NCI-H82 treated with DMSO at 0.1 percent for 48 hours (cell line): ENCODE data around the gene PLCB4.

ENCODE experiments used
- DNase-seq: peaks from one replicate; lab custom pipeline; 2025; ENCODE audit not compliant: unreplicated experiment; lab: John Stamatoyannopoulos, UW

The PLCB4 gene

DNA sequence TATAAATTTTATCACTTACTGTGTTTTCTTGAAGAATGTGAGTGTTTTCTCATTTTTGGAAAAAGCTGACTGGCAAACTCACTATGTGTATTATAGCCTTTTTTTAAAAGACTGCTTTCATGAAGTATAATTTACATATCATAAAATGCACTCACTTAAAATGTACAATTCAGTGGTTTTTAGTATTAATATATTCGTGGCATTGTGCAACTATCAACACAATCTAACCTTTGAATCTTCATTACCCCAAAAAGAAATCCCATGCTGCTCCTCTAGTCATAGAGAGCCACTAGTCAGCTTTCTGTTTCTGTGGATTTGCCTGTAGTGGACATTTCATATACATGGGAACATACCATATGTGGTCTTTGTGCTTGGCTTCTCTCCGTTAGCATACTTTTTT lies 143.8 kb downstream of the PLCB4 start:
- no peak for DNase-seq

DNA sequence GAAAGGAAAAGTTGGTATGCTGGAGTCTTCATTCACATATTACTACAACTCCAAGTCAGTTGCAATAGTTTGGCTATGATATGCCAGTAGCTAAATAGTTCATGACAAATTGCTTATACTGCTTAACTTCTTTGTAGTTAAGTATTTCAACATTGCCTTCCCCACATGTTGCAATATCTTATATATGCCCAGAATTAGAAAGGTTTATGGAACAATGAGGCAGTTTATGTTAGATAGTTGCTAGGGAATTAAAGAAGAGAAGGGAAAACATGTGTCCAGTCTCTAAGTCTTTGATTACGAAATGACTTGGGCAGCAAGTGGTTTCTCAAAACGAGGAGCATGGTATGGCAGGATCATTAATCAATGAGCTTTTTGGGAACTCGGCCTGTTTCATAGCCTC lies 145.8 kb downstream of the PLCB4 start:
- DNase-seq, result no peak

DNA sequence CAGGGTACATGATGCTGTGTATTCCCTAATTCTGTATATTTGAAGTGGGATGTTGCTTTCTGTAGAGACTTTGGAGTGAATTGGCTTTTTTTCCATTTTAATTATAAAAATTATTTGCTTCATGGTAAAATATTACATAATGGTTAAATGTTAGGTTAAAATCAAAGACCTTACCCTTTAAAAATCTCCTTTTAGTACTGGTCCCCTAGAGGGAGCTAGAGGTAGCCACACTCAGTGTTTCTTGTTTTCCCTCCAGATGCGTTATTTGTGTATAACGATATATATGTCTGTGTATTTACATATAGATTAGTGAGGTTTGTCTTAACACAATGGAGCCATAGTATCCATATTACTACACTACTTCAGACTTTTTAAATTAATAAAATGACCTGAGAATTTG lies 146.7 kb downstream of the PLCB4 start:
- DNase-seq, result no peak

DNA sequence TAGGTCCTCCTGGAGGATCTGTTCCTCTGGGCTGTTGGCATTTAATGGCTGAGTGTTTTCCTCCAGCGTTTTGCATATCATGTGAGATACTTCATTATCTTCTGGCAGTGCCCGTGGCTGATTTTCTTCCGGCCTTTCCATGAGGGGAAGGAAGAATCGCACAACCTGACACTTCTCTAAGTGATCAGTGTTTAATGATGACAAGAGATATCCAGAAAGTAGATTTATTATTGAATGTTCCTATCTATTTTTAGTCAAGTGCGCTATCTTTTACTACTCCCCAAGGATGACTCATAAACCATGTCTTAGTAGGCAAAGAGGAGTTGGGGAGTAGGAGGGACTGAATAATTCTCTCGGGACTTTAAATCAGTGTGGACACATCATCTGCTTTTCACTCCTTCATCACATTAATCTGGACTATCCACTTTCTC lies 149.7 kb downstream of the PLCB4 start:
- DNase-seq, result no peak

DNA sequence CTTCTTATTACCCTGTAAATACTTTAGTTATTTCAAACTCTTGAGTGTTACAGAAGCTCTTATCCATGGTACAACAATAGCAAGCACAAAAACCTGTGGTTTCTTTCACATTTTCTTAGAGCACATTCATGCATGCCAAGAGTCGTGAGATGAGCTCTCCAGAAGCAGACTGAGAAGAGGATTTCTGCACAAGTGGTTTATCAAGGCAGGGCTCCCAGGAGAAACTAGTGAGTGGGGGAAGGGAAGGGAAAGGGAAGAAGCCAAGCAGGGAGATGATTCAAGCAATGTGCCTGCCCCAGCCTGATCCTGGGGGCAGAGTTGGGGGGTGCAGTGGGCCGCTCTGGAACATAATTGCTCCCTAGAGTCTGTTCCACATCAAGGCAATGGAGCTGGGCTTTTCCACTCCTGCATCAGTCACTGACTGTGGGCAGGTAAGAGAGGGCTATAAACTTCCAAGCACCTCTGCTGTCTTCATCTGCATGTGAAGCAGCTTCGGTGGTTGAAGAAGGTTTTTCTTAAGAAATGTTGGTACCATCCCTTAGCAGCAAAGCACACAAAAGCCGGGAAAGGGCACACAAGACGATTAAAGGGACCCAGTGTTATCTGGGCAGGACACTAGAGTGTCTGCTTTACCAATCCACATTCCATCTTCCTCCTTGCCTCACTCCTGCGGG lies 152.1 kb downstream of the PLCB4 start:
- DNase-seq, result no peak

DNA sequence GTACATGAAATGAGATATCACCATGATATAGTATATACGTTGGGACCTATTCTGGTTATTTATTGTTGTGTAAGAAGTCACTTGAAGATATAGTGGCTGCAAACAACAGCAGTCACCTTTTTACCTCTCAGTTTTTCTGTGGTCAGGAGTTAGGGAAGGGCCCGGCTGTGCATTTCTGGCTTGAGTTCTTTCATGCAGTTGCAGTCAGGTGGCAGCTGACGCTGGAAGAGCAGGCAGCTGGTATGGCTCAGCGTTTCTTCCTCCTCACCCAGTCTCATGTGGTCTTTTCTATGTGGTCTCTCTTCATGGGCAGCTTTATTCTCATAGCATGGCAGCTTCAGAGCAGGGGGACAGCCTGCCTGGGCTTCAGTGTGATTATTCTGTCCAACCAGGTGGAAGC lies 154.4 kb downstream of the PLCB4 start:
- DNase-seq, result no peak

DNA sequence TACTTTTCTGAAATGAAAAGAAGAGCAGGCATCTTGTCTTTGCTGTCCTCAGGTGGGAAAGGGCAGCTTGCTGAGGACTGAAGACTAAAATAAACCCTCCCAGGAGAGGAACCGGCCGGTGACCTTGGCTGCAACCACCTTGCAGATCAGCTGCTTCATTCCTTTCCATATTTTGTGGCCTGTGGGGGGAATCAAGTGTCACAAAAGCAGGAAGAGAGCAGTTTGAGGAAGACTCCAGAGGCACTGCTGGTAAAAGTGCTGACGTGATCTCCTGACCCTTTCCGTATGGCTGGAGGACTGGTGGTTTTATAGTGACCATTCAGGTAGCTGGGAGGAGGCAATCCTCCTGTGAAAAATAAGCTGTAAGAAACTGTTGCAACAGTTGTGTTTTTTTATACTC lies 157.0 kb downstream of the PLCB4 start:
- no peak for DNase-seq

DNA sequence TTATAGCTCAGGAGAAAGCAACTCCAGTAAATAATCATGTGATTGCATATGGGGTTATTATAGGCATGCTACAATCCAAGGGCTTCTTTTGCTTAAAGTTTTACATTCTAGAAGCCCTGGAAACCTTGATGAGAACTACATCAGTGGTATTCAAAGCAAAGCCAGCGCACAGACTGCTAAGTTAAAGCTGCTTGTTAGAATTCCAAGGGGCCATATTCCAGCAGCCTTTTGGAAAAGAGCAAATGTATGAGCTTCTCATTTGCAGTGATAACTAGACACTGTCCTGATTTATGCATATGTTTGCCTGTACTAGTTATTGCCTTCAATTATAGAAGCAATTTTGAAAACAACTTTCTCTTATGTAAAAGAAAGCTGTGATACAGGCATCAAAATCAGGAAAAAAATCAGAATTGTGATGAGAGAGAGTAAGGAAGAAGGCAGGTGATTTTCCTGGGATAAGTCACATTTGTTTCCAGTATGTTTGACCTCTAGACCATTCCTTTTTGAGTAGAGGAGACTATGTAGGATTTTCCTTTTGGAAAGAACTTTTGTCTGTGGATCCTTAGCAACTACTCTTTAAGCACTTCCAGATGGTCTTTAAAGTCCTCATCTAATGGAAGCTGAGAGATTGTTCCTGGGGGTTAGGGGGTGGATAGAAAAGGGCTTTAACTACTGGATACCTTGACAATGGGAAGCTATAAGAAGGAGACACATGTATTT lies 159.2 kb downstream of the PLCB4 start:
- DNase-seq, result no peak

DNA sequence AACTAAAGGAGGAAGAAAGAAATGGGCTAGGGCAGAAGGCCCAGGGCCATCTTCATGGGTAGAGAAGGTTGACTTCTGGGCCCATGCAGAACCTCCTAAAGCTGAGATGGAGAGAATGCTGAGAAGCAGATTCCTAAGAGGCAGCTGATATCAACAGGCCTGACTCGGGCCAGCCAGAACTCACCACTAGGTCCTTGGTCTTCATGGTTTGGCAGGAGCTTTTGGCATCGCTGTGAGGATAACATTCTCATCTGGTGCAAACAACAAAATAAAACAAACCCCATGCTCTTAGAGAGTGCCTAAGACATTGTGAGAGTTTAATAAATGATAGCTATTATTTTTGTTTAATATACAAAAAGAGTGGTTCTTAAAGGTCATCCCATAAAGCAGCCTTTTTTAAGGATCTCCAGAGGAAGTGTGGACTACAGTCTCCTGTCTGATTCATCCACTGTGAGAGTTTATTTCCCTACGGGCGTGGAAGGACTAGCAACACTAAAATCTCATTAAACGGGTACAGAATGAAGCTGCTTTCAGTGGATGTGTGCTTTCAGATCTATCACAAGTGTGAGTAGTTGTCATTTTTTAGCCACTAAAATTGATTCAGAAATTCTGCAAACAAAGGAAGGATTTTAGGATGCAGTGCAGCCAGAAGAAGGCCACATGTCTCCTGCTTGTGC lies 160.0 kb downstream of the PLCB4 start:
- DNase-seq, result no peak

DNA sequence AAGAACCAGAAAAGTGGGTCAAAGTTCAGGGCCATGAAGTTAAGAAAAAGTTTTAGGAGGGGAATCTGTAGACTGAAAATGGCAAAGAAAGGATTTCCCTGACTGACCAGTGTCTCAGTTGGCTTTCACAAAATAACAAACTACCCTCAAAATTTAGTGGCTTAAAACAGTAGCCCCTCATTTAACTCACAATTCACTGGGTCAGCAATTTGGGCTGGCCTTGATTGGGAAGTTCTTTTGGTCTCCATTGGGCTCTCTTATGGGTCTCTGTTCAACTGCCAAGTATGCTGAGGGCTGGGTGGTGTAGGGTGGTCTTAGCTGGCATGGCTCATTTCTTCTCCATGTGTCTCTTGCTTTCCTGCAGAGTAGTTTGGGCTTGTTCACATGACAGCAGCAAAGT lies 161.5 kb downstream of the PLCB4 start:
- DNase-seq, result no peak

DNA sequence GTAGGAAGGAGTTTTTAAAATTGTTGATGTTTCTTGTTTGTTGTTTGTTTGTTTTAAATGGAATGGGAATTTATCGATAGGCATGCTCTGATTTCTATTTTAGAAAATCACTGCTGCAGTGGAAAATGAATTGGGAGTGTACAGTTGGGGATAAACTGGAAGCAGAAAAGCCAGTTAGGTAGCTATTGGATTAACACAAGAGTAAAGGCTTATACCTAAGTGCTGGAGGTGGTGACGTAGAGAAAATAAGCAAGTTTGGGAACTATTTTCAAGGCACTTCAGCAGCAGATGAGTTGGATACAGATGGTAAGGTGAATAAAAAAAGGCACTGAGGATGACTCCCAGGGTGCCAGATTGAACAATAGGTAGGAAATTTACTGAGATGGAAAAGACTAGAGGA lies 164.9 kb downstream of the PLCB4 start:
- peak; percentile 58 for DNase-seq

DNA sequence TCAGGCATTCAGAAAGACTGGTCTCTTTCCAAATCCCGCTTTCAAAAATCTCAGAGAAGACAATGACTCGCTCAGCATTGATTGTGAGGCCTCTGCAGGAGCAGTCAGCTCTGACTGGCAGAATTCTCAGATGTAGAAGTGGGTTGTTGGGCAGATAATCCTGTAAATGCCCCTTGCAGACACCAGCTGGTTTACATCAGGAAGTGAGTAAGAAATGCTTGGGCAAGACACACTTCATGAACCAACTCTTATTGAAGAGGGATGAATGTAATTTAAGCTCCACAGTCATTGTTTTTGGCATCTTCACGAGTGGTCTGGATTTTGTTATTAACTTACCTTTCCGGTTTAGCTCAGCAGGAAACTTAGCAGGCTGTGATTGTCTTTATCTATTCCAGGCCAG lies 166.6 kb downstream of the PLCB4 start:
- no peak for DNase-seq

DNA sequence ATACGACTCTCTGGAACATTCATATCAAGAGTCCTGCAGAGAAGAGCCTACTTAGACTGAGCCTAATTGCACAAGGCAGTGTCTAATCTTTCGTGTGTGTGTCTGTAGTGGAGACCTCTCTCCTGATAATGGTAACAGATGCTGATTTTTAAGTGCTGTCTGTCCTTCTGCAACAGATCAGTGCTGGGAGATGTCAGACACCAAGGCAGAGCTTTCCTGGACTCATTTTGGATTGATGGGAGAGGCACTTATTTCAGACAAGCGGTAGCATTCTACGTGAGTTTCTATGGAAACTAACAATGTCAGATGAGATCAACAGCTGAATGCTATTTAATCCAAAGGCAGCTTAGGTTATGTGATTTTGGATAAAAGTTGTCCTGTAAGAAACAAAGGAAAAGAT lies 167.6 kb downstream of the PLCB4 start:
- no peak for DNase-seq

DNA sequence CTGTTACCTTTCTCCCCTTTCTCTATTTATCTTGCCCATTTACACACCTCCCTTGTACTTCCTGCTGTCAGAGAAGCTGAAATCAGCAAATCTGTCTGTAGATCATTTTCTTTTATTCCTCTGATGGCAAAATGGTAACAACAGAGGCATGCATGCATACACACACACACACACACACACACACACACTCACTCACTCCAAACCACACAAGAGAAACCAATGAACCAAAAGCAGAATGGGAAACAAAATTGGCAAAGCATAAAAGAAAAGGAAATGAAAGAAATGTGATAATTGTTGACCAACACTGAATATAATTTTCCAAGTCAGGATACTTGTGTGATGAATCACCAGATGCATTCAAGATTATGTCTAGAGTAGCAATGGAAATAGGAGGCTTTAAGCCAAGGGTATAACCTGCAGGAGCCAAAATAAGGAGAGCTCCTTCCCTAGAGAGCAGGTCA lies 172.4 kb downstream of the PLCB4 start:
- no peak for DNase-seq

DNA sequence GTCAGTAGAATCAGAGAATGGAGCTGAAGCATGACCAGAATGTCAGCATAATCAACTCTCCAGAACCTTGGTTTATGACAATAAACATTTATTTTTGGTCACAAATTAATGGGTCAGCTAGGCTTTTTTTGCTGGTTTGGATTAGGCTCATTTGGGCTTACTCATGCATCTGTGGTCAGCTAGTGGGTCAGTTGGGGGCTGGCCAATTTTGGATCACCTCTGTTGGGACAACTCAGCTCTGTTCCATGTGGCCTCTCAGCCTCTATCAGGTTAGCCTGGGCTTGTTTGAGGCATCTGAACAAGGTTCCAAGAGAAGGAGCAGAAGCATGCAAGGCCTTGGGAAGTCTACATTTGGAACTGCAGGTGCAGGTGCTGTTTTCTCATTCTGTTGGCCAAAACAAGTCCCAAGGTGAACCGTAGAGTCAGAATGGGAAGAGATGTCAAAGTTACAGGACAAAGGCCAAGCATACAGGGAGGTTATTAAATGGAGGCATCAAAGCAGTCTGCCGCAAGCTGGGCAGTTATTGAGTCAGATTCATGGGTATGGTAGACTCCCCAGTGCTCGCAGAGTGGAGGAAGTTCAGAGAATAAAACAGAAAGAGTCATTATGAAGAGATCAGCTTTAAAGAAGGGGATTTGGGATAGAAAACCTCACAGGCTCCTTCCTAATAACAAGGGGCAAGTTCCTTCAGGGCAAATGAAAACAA lies 173.0 kb downstream of the PLCB4 start:
- DNase-seq, result no peak

DNA sequence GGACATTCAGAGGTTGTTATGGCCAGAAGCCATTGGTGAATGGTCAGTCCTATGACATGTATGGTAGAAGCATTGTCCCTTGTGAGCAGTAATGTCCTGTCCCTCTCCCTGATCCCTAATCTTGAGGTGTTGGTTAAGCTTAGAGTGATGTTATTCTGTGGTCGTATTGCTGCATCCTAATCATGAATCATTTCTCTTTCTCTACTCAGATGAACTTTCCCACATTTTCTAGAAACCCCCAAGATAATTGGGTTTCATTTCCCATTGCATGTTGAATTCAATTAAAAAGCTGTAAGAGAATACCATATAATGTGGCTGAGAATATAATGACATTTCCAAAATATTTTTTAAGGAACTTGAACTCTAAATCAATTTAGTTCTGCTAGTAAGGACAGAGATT lies 175.1 kb downstream of the PLCB4 start:
- DNase-seq, result no peak

DNA sequence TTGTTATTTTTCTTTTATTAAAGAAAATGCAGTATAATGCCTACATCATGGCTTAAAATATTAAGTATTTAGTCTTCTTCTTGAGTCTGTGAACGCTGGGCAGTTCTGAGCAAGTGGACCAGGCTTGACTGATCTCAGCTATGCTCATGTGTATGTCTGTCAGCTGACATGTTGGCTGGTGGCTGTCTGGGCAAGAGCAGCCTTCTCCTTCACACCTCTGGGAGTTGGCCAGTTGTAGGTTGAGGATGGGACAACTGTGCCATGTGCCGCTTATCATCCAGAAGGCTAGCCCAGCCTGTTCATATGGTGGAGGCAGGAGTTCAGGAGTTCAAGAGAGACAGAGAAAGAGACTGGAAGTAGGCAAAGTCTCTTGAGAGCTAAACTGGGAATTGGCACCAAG lies 175.9 kb downstream of the PLCB4 start:
- DNase-seq, result no peak

DNA sequence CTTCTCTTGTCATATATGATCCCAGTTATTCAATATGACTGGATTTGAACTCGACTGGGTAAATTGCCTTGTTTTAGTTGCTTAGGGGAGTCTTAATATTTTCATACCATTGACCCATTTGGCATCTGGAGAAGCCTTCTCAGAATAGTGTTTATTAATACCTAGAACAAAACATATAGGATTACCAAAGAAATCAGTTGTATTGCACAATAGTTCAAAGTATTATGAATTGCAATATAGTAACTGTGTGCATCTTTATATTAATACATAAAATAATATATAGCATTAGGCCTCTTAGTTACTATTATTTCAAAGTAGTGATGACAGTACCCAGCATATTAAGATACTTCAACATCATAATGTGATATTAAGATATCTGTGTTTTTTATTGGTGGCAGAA lies 177.8 kb downstream of the PLCB4 start:
- DNase-seq, result no peak

DNA sequence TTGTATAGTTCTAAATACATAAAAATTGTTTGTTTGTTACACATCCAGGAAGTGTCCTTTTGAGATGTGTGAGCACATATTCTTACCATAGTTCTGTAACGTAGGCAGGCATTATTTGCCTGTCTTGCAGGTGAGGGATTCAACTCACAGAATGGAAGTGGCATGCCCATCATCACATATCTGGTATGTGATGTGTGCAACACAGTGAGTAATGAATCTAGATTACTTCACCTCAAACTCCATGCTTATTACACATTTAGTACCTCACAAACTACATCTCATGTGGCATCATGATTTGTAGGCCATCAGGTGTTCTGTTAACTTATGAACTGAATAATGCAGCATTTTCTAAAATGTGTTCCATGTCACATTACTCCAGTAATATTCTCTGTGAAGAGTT lies 181.6 kb downstream of the PLCB4 start:
- no peak for DNase-seq

DNA sequence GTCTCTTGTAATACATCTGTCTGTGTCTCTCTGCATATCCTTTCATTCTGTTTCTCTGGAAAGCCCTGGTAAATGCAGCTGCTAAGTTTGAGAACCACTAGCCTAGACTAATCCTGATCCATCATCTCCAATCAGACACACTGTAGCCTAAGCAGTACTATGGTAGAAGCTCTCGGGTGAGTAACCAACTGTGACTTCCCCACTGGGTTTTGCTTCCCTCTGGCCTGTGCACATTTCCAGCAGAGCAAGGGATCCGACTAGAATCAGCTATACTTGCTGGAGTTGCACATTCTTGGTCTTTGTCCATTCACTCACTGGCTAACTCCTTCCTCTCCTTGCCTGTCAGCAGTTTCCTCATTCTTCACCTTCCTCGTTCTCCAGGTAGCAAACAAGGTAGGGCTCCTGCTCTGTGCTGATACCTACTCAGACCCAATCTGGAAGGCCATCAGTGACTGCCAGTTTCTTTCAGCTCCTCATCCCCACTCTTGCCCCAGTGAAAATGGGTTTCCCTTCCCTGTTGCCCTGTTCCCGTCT lies 184.2 kb downstream of the PLCB4 start:
- DNase-seq, result no peak

DNA sequence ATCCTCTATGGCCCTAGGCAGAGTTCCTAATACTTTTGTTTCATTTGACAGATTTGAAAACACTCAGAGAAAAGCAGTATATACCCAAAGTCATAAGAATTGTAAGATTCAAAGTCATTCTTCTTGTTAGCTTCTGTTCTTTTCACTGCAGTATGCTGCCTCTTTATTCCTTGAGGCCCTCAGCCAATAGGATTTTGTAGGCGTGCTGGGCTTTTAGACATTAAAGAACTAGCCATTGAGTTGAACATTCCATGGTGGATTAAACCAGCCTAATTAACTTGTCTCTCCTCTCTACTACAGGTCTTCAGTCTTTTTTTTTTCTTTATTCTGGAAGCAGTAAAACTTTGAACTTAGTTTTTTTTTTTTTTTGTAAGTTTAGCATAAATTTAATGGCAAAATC lies 186.3 kb downstream of the PLCB4 start:
- peak; percentile 3 for DNase-seq
